Airway epithelial cell (primary cell): ENCODE results near the gene FAM3B. TPM values are rescaled to one million over a fixed set of nuclear protein-coding genes. Genes with fewer than 3 reads are reported as not detected.

Experiments used
- total RNA-seq: library from RNA; depleted of rRNA; stranded (reverse); fragments of >200 nt; gene quantifications from 2 replicates; pipeline ENCODE4 v1.2.3, GENCODE V29; 2015

The FAM3B gene
- not detected in 2 replicates for total RNA-seq

GRCh38 chr21:41316200-41317062, at the start of gene FAM3B:
TSS of gene FAM3B (plus strand) at chr21:41316801. CDS start at chr21:41316880, 79 bp downstream.

GRCh38 chr21:41361786-41362604, 45.4 kb downstream of the FAM3B start, which contains the start of gene MX2:
TSS of gene MX2 (plus strand) at chr21:41362027. CDS start at chr21:41376907, 14,880 bp downstream.

Other genes starting within 250 kb of the FAM3B start
- gene BACE2, start 148.6 kb upstream of the FAM3B start, total RNA-seq: 56.5 and 62.4 TPM in 2 replicates
- 0.35 TPM in 1 of 2 replicates, not detected in the other for gene MX2, start 45.2 kb downstream of the FAM3B start, total RNA-seq
- 0.37 and 1.4 TPM in 2 replicates for gene MX1, start 109.4 kb downstream of the FAM3B start, total RNA-seq
- gene TMPRSS2, start 191.4 kb downstream of the FAM3B start, total RNA-seq: 1.0 and 1.2 TPM in 2 replicates